K562 (cell line): ENCODE results near the gene SVBP. TPM values are rescaled to one million over a fixed set of nuclear protein-coding genes. Genes with fewer than 3 reads are reported as not detected.

Source experiments
- ARID1B ChIP-seq: fragments of 450-650 bp; IDR thresholded peaks from 2 replicates; pipeline ENCODE4 v1.6.1; 2016; ENCODE audit warnings: antibody characterized with exemption, mild to moderate bottlenecking, inconsistent platforms
- ELF4 ChIP-seq: fragments of 450-650 bp; formaldehyde crosslinking; IDR thresholded peaks from 2 replicates; pipeline ENCODE4 v1.4.0; 2022; ENCODE audit warnings: missing genetic modification characterization
- GABPB2 ChIP-seq: fragments of 250-450 bp; sonication (Bioruptor Pico); conservative IDR thresholded peaks from 2 replicates; pipeline ENCODE4 v1.5.1; 2021; ENCODE audit warnings: mild to moderate bottlenecking
- KDM1A ChIP-seq, 2 experiments: fragments of 450-650 bp; IDR thresholded peaks; 2 replicates each; pipeline ENCODE4 v1.6.1; 2016; ENCODE audit warnings: mild to moderate bottlenecking in 2 of 2
- RBM34 ChIP-seq: fragments of 200-400 bp; formaldehyde crosslinking; IDR thresholded peaks from 2 replicates; pipeline ENCODE4 v1.6.1; 2018; ENCODE audit warnings: low read length, borderline replicate concordance; ENCODE audit not compliant: insufficient read depth
- ZNF175 ChIP-seq: fragments of 200-800 bp; sonication (Bioruptor generic); IDR thresholded peaks from 2 replicates; pipeline ENCODE4 v1.6.1; 2016; ENCODE audit warnings: low read depth, mild to moderate bottlenecking, missing genetic modification characterization, missing compliant biosample characterization
- polyA plus RNA-seq, 8 experiments: library from polyadenylated mRNA; depleted of rRNA in 4 of 8; stranded (reverse) in 5 of 8; unstranded in 3 of 8; fragments of >200 nt; fragmentation: Nextera tagmentation in 2 of 8; fragmentation: Illumina TruSeq in 1 of 8; extraction: Ambion mirVana in 2 of 8; extraction: Trizol in 1 of 8; gene quantifications; 2 replicates each; pipeline versions ENCODE4 v1.2.1 to v1.2.3, GENCODE V29; 2011 to 2014; ENCODE audit warnings: inconsistent platforms in 1 of 8, missing spikeins in 1 of 8
- total RNA-seq, 7 experiments: library from RNA; depleted of rRNA in 6 of 7; stranded (reverse); fragments of >200 nt in 6 of 7; fragmentation: Illumina TruSeq in 2 of 7; extraction: Trizol in 2 of 7; gene quantifications; 2 replicates each; pipeline versions ENCODE4 v1.2.1 to v1.2.3, GENCODE V29; 2011 to 2021; ENCODE audit warnings: low replicate concordance in 1 of 7
- TF ChIP-seq, protein P1 (sequence below): fragments of 150-350 bp; IDR thresholded peaks from 2 replicates; pipeline ENCODE4 v1.6.1; 2014; ENCODE audit warnings: low read depth, mild to moderate bottlenecking, low read length, borderline replicate concordance
- TF ChIP-seq, protein P2 (sequence below), 3 experiments: fragments of 200-800 bp in 1 of 3; sonication (Bioruptor generic) in 1 of 3; sonication (generic) in 1 of 3; formaldehyde crosslinking in 1 of 3; IDR thresholded peaks; 2 replicates each; pipeline versions ENCODE4 v1.6.1 to v1.8.0; 2016 to 2022; ENCODE audit warnings: mild to moderate bottlenecking in 2 of 3, missing compliant biosample characterization in 2 of 3, missing genetic modification characterization in 2 of 3, missing genetic modification reagents in 1 of 3
- TF ChIP-seq, protein P3 (sequence below): sonication (generic); formaldehyde crosslinking; IDR thresholded peaks from 2 replicates; pipeline ENCODE4 v1.8.0; 2023; ENCODE audit warnings: mild to moderate bottlenecking, missing genetic modification reagents

Gene SVBP
- total and polyA plus RNA-seq, 9 of the 15 experiments (the other 6 are each of a cell fraction or from before 2014, with no cell fraction given) = 31.7 to 49.7 (median 40.0) TPM

DNA sequence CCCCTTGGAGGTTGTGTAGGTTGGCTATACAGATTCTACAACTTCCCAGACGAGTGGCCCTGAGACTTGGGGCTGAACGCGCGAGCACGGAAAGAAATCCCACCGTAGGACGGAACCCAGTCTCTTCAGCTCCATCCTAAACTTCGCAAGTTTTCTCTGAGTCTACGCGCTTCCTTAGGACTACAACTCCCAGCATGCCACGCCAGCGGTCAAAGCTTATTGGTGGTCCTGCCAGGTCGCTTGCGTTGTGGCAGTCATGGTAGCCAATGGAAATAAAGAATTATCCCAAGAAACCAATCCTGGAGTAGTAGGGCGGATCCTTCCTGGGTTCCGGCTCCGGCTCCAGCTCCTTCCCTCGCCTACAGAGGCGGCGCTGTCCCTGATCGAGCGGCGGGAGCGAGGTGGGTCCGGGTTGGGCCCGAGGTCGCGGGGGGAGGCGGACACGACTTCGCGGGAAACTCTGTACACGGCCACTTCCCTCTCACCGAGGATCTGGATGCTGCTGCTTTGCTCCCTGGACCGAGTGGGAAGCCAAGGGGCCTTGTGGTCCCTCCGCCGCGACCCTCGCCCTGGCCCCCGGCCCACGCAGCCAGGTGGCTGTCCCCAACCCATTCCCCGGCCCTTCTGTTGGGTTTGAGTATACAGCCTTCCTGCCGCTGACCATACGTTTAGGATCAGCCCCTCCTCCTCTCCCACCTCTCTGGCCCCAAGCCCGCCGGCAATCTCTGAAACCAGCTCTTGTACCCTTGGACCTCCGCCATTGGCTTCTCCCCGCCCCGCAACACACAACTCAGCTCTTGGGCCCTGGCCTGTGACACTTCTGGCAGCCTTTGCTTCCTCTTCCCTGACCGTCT lies 29.3 kb upstream of the SVBP start, which contains the start of gene ZNF691 (continued):
- TF ChIP-seq, protein P1, sequence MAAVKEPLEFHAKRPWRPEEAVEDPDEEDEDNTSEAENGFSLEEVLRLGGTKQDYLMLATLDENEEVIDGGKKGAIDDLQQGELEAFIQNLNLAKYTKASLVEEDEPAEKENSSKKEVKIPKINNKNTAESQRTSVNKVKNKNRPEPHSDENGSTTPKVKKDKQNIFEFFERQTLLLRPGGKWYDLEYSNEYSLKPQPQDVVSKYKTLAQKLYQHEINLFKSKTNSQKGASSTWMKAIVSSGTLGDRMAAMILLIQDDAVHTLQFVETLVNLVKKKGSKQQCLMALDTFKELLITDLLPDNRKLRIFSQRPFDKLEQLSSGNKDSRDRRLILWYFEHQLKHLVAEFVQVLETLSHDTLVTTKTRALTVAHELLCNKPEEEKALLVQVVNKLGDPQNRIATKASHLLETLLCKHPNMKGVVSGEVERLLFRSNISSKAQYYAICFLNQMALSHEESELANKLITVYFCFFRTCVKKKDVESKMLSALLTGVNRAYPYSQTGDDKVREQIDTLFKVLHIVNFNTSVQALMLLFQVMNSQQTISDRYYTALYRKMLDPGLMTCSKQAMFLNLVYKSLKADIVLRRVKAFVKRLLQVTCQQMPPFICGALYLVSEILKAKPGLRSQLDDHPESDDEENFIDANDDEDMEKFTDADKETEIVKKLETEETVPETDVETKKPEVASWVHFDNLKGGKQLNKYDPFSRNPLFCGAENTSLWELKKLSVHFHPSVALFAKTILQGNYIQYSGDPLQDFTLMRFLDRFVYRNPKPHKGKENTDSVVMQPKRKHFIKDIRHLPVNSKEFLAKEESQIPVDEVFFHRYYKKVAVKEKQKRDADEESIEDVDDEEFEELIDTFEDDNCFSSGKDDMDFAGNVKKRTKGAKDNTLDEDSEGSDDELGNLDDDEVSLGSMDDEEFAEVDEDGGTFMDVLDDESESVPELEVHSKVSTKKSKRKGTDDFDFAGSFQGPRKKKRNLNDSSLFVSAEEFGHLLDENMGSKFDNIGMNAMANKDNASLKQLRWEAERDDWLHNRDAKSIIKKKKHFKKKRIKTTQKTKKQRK = peak; percentile 90
- TF ChIP-seq ELF4 (0 out of 2 replicates have a peak, but pooled peaks have one; percentile 59), KDM1A (IDR thresholded peaks at IDR 0.05) (no peak), RBM34 (no peak), ARID1B (peak; percentile 61; the same call in 1 of the 2 replicates), ZNF175 (CRISPR knock-in tag) (no peak), GABPB2 (CRISPR knock-in tag) (no peak)
- TF ChIP-seq, protein P2, sequence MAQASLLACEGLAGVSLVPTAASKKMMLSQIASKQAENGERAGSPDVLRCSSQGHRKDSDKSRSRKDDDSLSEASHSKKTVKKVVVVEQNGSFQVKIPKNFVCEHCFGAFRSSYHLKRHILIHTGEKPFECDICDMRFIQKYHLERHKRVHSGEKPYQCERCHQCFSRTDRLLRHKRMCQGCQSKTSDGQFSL (CRISPR knock-in tag; IDR thresholded peaks at IDR 0.05) = peak; percentile 75; the same call in 1 of the 2 replicates
- TF ChIP-seq, protein P2 (tag; IDR thresholded peaks at IDR 0.05) = no peak
- TF ChIP-seq, protein P3, sequence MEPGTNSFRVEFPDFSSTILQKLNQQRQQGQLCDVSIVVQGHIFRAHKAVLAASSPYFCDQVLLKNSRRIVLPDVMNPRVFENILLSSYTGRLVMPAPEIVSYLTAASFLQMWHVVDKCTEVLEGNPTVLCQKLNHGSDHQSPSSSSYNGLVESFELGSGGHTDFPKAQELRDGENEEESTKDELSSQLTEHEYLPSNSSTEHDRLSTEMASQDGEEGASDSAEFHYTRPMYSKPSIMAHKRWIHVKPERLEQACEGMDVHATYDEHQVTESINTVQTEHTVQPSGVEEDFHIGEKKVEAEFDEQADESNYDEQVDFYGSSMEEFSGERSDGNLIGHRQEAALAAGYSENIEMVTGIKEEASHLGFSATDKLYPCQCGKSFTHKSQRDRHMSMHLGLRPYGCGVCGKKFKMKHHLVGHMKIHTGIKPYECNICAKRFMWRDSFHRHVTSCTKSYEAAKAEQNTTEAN (CRISPR knock-in tag) = peak; percentile 40
